ENCODE results near the gene RBM17.
"Not testable (repeated sequence)": the region's sequence is repeated elsewhere in the genome, so short reads cannot be mapped to it uniquely, and the experiment has no call there.

RBM17 gene

GRCh38 chr10:6123532-6123931 lies 34.7 kb downstream of the RBM17 start:
- H3K9ac ChIP-seq: no peak overlapping the region
- TF ChIP-seq, protein P1, sequence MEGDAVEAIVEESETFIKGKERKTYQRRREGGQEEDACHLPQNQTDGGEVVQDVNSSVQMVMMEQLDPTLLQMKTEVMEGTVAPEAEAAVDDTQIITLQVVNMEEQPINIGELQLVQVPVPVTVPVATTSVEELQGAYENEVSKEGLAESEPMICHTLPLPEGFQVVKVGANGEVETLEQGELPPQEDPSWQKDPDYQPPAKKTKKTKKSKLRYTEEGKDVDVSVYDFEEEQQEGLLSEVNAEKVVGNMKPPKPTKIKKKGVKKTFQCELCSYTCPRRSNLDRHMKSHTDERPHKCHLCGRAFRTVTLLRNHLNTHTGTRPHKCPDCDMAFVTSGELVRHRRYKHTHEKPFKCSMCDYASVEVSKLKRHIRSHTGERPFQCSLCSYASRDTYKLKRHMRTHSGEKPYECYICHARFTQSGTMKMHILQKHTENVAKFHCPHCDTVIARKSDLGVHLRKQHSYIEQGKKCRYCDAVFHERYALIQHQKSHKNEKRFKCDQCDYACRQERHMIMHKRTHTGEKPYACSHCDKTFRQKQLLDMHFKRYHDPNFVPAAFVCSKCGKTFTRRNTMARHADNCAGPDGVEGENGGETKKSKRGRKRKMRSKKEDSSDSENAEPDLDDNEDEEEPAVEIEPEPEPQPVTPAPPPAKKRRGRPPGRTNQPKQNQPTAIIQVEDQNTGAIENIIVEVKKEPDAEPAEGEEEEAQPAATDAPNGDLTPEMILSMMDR (IDR thresholded peaks at IDR 0.05): no peak
- H3K4me3 ChIP-seq (ENCODE audit: low read depth, low read length): no peak overlapping the region
- no peaks in the 10 kb centered on the region for H3K27me3 ChIP-seq (ENCODE audit: control insufficient read depth, insufficient read depth, low read length)
- H3K4me2 ChIP-seq (ENCODE audit: low read length): no peak overlapping the region
- H3K36me3 ChIP-seq (ENCODE audit: control insufficient read depth, insufficient read depth, low read length): no peaks in the 10 kb centered on the region
- H3K9me3 ChIP-seq (ENCODE audit: control insufficient read depth, low read length): no peaks in the 10 kb centered on the region
- H2AFZ ChIP-seq: no peak overlapping the region
- H3K4me1 ChIP-seq: peaks cover 3% of the 10 kb centered on the region
- no peak overlapping the region for H3K27ac ChIP-seq
- H3K79me2 ChIP-seq: no peaks in the 10 kb centered on the region

DNA sequence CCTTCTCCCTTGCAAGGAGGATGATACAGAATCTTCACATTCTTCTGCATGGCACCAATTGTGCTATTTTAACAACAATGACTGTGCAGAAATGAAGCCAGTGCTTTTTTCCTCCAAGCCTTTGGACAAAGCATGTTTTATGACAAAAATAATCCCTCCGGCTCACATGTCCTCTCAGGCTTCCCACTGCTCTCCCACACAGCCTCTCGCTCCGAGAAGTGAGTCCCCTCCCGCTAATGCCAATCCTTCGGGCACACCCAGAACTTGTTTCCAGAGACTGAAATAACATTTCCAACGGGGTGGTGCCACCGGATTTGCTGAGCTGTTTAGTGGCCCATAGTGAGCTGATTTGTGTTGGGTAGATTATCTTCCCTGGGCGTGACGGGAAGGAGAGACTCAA lies 35.8 kb downstream of the RBM17 start:
- no peak overlapping the region for H3K27ac ChIP-seq
- H2AFZ ChIP-seq: no peak overlapping the region
- no peaks in the 10 kb centered on the region for H3K4me1 ChIP-seq
- TF ChIP-seq, protein P1 (IDR thresholded peaks at IDR 0.05): no peak
- H3K4me3 ChIP-seq (ENCODE audit: low read depth, low read length): peak overlapping the region; percentile 18
- H3K9ac ChIP-seq: no peak overlapping the region
- H3K36me3 ChIP-seq (ENCODE audit: control insufficient read depth, insufficient read depth, low read length): no peaks in the 10 kb centered on the region
- H3K79me2 ChIP-seq: no peaks in the 10 kb centered on the region
- H3K9me3 ChIP-seq (ENCODE audit: control insufficient read depth, low read length): no peaks in the 10 kb centered on the region
- peak overlapping the region; percentile 27 for H3K4me2 ChIP-seq (ENCODE audit: low read length)
- no peaks in the 10 kb centered on the region for H3K27me3 ChIP-seq (ENCODE audit: control insufficient read depth, insufficient read depth, low read length)

DNA sequence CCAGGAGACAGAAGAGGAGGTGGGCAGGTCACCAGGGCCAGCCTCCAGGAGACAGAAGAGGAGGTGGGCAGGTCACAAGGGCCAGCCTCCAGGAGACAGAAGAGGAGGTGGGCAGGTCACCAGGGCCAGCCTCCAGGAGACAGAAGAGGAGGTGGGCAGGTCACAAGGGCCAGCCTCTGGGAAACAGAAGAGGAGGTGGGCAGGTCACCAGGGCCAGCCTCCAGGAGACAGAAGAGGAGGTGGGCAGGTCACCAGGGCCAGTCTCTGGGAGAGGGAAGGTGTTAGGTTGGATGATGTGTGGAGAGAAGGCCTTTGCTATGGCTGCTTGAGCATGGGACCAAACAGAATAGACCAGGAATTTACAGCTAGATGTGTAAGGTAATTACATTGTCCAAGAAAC lies 38.6 kb downstream of the RBM17 start:
- H3K4me1 ChIP-seq; H3K9ac ChIP-seq; H3K4me3 ChIP-seq (ENCODE audit: low read depth, low read length); H3K4me2 ChIP-seq (ENCODE audit: low read length); H3K36me3 ChIP-seq (ENCODE audit: control insufficient read depth, insufficient read depth, low read length); H2AFZ ChIP-seq; H3K79me2 ChIP-seq; H3K27ac ChIP-seq; H3K9me3 ChIP-seq (ENCODE audit: control insufficient read depth, low read length); H3K27me3 ChIP-seq (ENCODE audit: control insufficient read depth, insufficient read depth, low read length): not testable (repeated sequence)

- TF ChIP-seq, protein P1 (IDR thresholded peaks at IDR 0.05): no peak
- Histone ChIP-seq H3K79me2 (no peaks in the 10 kb centered on the region), H3K4me1 (no peaks in the 10 kb centered on the region), H3K4me3 (ENCODE audit: low read depth, low read length) (no peak overlapping the region), H3K9me3 (ENCODE audit: control insufficient read depth, low read length) (no peaks in the 10 kb centered on the region), H3K9ac (no peak overlapping the region), H3K27ac (no peak overlapping the region), H2AFZ (no peak overlapping the region), H3K4me2 (ENCODE audit: low read length) (no peak overlapping the region), H3K27me3 (ENCODE audit: control insufficient read depth, insufficient read depth, low read length) (no peaks in the 10 kb centered on the region), H3K36me3 (ENCODE audit: control insufficient read depth, insufficient read depth, low read length) (no peaks in the 10 kb centered on the region)
Observed at GRCh38 chr10:6128087-6128486, 39.3 kb downstream of the RBM17 start.

DNA sequence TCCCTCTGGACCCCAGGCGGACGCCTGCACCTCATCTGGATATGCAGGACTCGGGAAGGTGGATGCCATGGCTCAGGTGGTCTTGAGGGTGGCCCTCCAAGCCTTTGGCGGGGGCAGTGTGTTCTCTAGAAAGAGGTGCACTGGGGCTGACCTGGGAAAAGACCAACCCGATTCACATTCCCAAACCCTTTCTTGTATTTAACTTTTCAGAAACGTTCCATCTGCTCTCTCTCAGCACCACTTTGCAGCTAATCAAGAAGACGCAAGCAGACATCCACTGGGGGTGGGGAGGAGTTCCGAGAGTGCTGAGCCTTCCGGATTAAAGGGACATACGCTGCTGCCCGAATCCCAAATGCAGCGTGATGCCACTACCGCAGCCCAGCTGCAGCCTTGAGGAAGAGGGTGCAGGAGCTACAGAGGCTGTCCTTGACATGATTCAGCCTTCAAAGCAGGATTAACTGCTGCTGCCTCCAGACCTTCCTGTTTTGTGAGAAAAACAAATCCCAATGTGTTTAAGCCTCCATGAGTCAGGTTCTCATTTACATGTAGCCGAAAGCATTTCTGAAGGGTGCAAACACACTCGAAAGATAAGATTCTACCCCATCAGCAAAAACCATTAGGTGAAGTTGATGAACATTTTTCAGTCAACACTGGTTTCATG lies 39.9 kb downstream of the RBM17 start:
- peak overlapping the region; percentile 27 for H3K4me3 ChIP-seq (ENCODE audit: low read depth, low read length)
- H3K4me2 ChIP-seq (ENCODE audit: low read length): peak overlapping the region; percentile 62
- no peaks in the 10 kb centered on the region for H3K27me3 ChIP-seq (ENCODE audit: control insufficient read depth, insufficient read depth, low read length)
- H3K79me2 ChIP-seq: no peaks in the 10 kb centered on the region
- no peak overlapping the region for H3K27ac ChIP-seq
- H2AFZ ChIP-seq: no peak overlapping the region
- H3K9me3 ChIP-seq (ENCODE audit: control insufficient read depth, low read length): no peaks in the 10 kb centered on the region
- TF ChIP-seq, protein P1 (IDR thresholded peaks at IDR 0.05): no peak
- H3K36me3 ChIP-seq (ENCODE audit: control insufficient read depth, insufficient read depth, low read length): no peaks in the 10 kb centered on the region
- no peak overlapping the region for H3K9ac ChIP-seq
- H3K4me1 ChIP-seq: no peaks in the 10 kb centered on the region

Measured in parathyroid adenoma (tissue), 2 donors.